Measurements from ENCODE around the gene DPH2.

Gene DPH2

DNA sequence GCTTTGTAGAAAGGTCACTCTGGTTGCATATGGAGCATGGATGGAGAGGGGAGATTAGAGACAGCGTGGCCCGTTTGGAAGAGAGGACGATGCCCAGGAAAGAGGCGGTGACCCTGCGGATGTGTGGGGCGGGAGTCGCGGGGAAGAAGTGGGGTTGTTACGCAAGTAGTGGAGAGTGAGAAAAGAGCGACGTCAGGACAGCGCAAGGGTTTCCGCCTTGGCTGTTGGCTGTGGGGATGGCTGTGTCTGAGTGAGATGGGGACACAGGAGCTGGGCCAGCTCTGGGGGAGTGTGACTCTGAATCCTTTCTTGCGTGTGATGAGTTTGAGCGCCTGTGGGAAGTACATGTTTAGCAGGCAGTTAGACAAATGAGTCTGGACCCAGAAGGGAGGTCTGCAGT, 13.0 kb downstream of the DPH2 start:
- Histone ChIP-seq H4K20me1 (ENCODE audit: insufficient read depth, low read length, poor library complexity, severe bottlenecking) (peaks cover 10% of the 10 kb centered on the region), H2AFZ (ENCODE audit: low read length) (no peak overlapping the region), H3F3A (ENCODE audit: low read depth) (no peaks in the 10 kb centered on the region), H3K9ac (ENCODE audit: low read depth, low read length, poor library complexity, severe bottlenecking) (no peak overlapping the region), H3K9me3 (ENCODE audit: insufficient read depth, low read depth, low read length) (no peaks in the 10 kb centered on the region), H3K79me2 (ENCODE audit: insufficient read depth, low read length) (peaks cover 16% of the 10 kb centered on the region; the same call in 1 of the 2 replicates), H3K4me1 (ENCODE audit: insufficient read depth, low read length, poor library complexity, severe bottlenecking) (peaks cover 24% of the 10 kb centered on the region), H3K9me2 (replicated peaks; ENCODE audit: low read depth, low read length) (no peaks in the 10 kb centered on the region), H3K4me2 (ENCODE audit: low read depth, low read length, poor library complexity, severe bottlenecking) (no peak overlapping the region), H3K27me3 (ENCODE audit: insufficient read depth, low read length, poor library complexity, severe bottlenecking) (no peaks in the 10 kb centered on the region), H3K4me3 (ENCODE audit: low read length, poor library complexity, severe bottlenecking) (no peak overlapping the region), H3K36me3 (ENCODE audit: insufficient read depth, low read length) (no peaks in the 10 kb centered on the region; the same call in 1 of the 2 replicates)
- TF ChIP-seq, protein P1, sequence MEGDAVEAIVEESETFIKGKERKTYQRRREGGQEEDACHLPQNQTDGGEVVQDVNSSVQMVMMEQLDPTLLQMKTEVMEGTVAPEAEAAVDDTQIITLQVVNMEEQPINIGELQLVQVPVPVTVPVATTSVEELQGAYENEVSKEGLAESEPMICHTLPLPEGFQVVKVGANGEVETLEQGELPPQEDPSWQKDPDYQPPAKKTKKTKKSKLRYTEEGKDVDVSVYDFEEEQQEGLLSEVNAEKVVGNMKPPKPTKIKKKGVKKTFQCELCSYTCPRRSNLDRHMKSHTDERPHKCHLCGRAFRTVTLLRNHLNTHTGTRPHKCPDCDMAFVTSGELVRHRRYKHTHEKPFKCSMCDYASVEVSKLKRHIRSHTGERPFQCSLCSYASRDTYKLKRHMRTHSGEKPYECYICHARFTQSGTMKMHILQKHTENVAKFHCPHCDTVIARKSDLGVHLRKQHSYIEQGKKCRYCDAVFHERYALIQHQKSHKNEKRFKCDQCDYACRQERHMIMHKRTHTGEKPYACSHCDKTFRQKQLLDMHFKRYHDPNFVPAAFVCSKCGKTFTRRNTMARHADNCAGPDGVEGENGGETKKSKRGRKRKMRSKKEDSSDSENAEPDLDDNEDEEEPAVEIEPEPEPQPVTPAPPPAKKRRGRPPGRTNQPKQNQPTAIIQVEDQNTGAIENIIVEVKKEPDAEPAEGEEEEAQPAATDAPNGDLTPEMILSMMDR (conservative IDR thresholded peaks at IDR 0.05; ENCODE audit: low read length) = no peak
- no peak for TF ChIP-seq EZH2phosphoT487 (IDR thresholded peaks at IDR 0.05; ENCODE audit: borderline replicate concordance)

DNA sequence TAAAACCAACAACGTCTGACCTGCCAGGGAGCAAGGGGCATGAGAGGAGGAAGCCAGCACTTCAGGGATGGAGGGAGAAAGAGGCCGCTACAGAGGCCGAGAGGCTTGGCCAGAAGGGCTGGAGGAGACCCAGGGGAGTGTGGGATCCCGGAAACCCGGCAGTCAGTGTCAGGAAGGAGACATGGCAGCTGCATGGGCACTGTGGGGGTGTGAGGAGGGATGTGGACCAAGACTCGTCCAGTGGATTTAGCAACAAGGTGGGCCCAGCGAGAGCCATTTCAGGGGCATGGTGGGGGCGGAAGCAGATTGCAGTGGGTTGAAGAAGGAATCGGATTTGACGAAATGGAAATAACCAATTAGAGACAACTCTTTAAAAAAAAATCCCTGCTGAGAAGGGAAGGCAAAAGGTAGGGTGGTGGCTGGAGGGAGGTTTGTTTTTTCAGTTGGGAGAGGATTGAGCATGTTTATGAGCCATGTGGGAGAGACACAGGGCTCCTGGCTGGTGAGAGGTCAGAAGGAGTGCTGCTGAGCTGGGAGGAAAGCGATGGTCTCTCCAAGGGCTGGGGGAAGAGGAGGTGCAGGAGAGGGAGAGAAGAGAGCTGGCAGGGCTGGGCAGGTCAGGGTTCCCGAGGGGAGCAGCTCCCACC, 13.6 kb downstream of the DPH2 start:
- H3K9ac ChIP-seq (ENCODE audit: low read depth, low read length, poor library complexity, severe bottlenecking) = no peak overlapping the region
- H4K20me1 ChIP-seq (ENCODE audit: insufficient read depth, low read length, poor library complexity, severe bottlenecking) = peaks cover 4% of the 10 kb centered on the region
- no peak overlapping the region for H3K4me3 ChIP-seq (ENCODE audit: low read length, poor library complexity, severe bottlenecking)
- H3K4me1 ChIP-seq (ENCODE audit: insufficient read depth, low read length, poor library complexity, severe bottlenecking) = peaks cover 19% of the 10 kb centered on the region
- no peaks in the 10 kb centered on the region for H3K27me3 ChIP-seq (ENCODE audit: insufficient read depth, low read length, poor library complexity, severe bottlenecking)
- no peak overlapping the region for H2AFZ ChIP-seq (ENCODE audit: low read length)
- no peaks in the 10 kb centered on the region; the same call in 1 of the 2 replicates for H3K36me3 ChIP-seq (ENCODE audit: insufficient read depth, low read length)
- no peaks in the 10 kb centered on the region for H3K9me2 ChIP-seq (replicated peaks; ENCODE audit: low read depth, low read length)
- no peaks in the 10 kb centered on the region for H3F3A ChIP-seq (ENCODE audit: low read depth)
- TF ChIP-seq EZH2phosphoT487 (IDR thresholded peaks at IDR 0.05; ENCODE audit: borderline replicate concordance) = no peak
- TF ChIP-seq, protein P1 (conservative IDR thresholded peaks at IDR 0.05; ENCODE audit: low read length) = no peak
- H3K79me2 ChIP-seq (ENCODE audit: insufficient read depth, low read length) = peaks cover 11% of the 10 kb centered on the region; the same call in 1 of the 2 replicates
- H3K9me3 ChIP-seq (ENCODE audit: insufficient read depth, low read depth, low read length) = no peaks in the 10 kb centered on the region
- no peak overlapping the region for H3K4me2 ChIP-seq (ENCODE audit: low read depth, low read length, poor library complexity, severe bottlenecking)

DNA sequence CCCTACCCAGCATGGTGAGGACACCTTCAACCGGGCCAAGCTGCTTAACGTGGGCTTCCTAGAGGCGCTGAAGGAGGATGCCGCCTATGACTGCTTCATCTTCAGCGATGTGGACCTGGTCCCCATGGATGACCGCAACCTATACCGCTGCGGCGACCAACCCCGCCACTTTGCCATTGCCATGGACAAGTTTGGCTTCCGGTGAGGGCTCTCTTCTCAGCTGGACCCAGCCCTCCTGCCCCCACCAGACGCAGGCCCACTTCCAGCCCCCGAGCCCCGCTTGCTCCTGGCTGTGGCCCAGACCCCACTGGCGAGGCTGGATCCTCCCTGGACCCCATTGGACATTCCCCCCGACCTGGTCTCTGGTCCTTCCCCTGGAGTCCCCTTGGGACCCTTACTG, 15.0 kb downstream of the DPH2 start:
- no peaks in the 10 kb centered on the region for H4K20me1 ChIP-seq (ENCODE audit: insufficient read depth, low read length, poor library complexity, severe bottlenecking)
- no peak overlapping the region for H3K9ac ChIP-seq (ENCODE audit: low read depth, low read length, poor library complexity, severe bottlenecking)
- TF ChIP-seq EZH2phosphoT487 (IDR thresholded peaks at IDR 0.05; ENCODE audit: borderline replicate concordance) = no peak
- TF ChIP-seq, protein P1 (conservative IDR thresholded peaks at IDR 0.05; ENCODE audit: low read length) = no peak
- no peaks in the 10 kb centered on the region for H3K9me3 ChIP-seq (ENCODE audit: insufficient read depth, low read depth, low read length)
- H3K27me3 ChIP-seq (ENCODE audit: insufficient read depth, low read length, poor library complexity, severe bottlenecking) = no peaks in the 10 kb centered on the region
- H3K4me1 ChIP-seq (ENCODE audit: insufficient read depth, low read length, poor library complexity, severe bottlenecking) = peaks cover 9% of the 10 kb centered on the region
- H3F3A ChIP-seq (ENCODE audit: low read depth) = no peaks in the 10 kb centered on the region
- H3K4me2 ChIP-seq (ENCODE audit: low read depth, low read length, poor library complexity, severe bottlenecking) = no peak overlapping the region
- no peaks in the 10 kb centered on the region for H3K9me2 ChIP-seq (replicated peaks; ENCODE audit: low read depth, low read length)
- no peak overlapping the region for H3K4me3 ChIP-seq (ENCODE audit: low read length, poor library complexity, severe bottlenecking)
- no peaks in the 10 kb centered on the region; the same call in 1 of the 2 replicates for H3K36me3 ChIP-seq (ENCODE audit: insufficient read depth, low read length)
- no peak overlapping the region for H2AFZ ChIP-seq (ENCODE audit: low read length)
- peaks cover 5% of the 10 kb centered on the region; the same call in 1 of the 2 replicates for H3K79me2 ChIP-seq (ENCODE audit: insufficient read depth, low read length)
